Activated naive CD4-positive, alpha-beta T cell (primary cell): Measurements from ENCODE around the gene SLC1A2.

Experiments used
- DNase-seq, 4 experiments: peaks; one replicate each; lab custom pipeline; 2025; lab: John Stamatoyannopoulos, UW

Gene SLC1A2

GRCh38 chr11:35413598-35413997 lies 5.8 kb downstream of the SLC1A2 start:
- no peak for DNase-seq

GRCh38 chr11:35412285-35412684 lies 7.1 kb downstream of the SLC1A2 start:
- no peak for DNase-seq

GRCh38 chr11:35407041-35407440 lies 12.3 kb downstream of the SLC1A2 start:
- no peak for DNase-seq

GRCh38 chr11:35404388-35404775 lies 15.0 kb downstream of the SLC1A2 start:
- DNase-seq = no peak

- no peak for DNase-seq
Measured at GRCh38 chr11:35403765-35404387, 15.5 kb downstream of the SLC1A2 start.

- DNase-seq = no peak
Measured at GRCh38 chr11:35402751-35403660, 16.4 kb downstream of the SLC1A2 start.

GRCh38 chr11:35398881-35399280 lies 20.5 kb downstream of the SLC1A2 start:
- no peak for DNase-seq

GRCh38 chr11:35394941-35395340 lies 24.4 kb downstream of the SLC1A2 start:
- DNase-seq = no peak

GRCh38 chr11:35393098-35393497 lies 26.3 kb downstream of the SLC1A2 start:
- no peak for DNase-seq

GRCh38 chr11:35391922-35392688 lies 27.3 kb downstream of the SLC1A2 start:
- peak; percentile 59 to 87 (median 78) for DNase-seq

GRCh38 chr11:35390737-35391682 lies 28.3 kb downstream of the SLC1A2 start:
- DNase-seq = no peak

- no peak for DNase-seq
Measured at GRCh38 chr11:35389897-35390465, 29.4 kb downstream of the SLC1A2 start.

- DNase-seq = no peak
Measured at GRCh38 chr11:35389112-35389511, 30.2 kb downstream of the SLC1A2 start.

- DNase-seq = no peak
Measured at GRCh38 chr11:35388061-35388460, 31.3 kb downstream of the SLC1A2 start.

- no peak for DNase-seq
Measured at GRCh38 chr11:35387111-35387982, 32.0 kb downstream of the SLC1A2 start.

GRCh38 chr11:35383953-35384352 lies 35.4 kb downstream of the SLC1A2 start:
- no peak for DNase-seq

GRCh38 chr11:35381709-35382322 lies 37.5 kb downstream of the SLC1A2 start:
- DNase-seq = no peak

GRCh38 chr11:35380603-35381002 lies 38.8 kb downstream of the SLC1A2 start:
- DNase-seq = no peak

GRCh38 chr11:35377262-35377661 lies 42.1 kb downstream of the SLC1A2 start:
- DNase-seq = no peak

GRCh38 chr11:35376613-35377012 lies 42.7 kb downstream of the SLC1A2 start:
- DNase-seq = no peak
